ENCODE data around the gene CNOT11.
"Not testable (repeated sequence)": the region's sequence is repeated elsewhere in the genome, so short reads cannot be mapped to it uniquely, and the experiment has no call there.

CNOT11 gene

DNA sequence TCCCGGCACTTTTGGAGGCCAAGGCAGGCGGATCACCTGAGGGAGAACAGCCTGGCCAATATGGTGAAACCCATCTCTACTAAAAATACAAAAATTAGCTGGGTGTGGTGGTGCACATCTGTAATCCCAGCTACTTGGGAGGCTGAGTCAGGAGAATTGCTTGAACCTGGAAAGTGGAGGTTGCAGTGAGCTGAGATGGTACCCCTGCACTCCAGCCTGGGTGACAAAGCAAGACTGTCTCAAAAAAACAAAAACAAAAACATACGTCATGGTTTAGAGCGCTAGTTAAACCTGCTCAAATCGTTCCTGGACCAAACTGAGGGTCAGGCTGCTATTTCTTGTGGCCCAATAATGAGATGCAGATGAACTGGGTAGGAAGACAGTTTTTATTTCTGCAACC lies 7.2 kb upstream of the CNOT11 start:
- not testable (repeated sequence) for DNase-seq (ENCODE audit: low read depth, low spot score)

DNA sequence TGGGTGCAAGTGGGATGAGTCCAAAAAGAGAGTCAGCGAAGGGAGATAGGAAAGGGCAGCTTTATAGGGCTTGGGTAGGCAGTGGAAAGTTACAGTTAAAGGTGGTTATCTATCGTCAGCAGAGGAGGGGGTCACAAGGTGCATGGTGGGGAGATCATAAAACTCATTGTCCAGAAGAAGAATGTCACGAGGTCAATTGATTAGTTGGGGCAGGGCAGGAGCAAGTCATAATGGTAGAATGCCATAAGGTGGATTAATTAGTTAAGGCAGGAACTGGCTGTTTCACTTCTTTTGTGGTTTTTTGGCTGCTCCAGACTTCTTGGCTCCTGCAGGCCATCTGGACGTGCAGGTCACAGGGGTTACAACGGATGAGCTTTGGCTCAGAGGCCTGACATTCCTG lies 3.9 kb upstream of the CNOT11 start:
- DNase-seq (ENCODE audit: low read depth, low spot score) = not testable (repeated sequence)

DNA sequence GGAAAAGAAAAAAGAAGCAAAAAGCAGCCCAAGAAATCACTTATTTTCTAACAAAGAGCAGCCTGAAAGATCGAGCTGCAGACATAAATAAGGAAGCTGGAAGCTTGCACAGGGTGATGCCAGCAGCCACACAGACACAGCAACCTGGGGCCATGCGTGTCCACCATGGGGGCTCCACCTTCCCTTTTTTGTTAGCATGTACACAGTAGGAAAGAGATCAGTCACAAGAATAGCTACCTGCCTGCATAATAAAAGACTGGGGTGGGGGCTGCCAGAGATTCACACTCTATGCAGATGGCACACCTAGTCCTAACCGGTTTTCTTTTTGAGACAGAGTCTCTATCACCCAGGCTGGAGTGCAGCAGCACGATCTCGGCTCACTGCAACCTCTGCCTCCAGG lies 2.9 kb upstream of the CNOT11 start:
- DNase-seq (ENCODE audit: low read depth, low spot score) = no peak

DNA sequence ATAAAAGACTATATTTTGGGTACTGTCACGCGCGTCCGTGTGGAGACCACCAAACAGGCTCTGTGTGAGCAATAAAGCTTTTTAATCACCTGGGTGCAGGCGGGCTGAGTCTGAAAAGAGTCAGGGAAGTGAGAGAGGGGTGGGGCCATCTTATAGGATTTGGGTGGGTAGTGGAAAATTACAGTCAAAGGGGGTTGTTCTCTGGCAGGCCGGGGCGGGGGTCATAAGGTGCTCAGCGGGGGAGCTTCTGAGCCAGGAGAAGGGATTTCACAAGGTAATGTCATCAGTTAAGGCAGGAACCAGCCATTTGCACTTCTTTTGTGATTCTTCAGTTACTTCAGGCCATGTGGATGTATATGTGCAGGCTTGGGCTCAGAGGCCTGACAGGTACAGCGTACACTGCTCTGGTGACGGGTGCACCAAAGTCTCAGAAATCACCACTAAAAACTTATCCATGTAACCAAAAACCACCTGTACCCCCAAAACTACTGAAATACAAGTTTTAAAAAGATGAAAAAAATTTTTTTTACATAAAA lies 1.4 kb upstream of the CNOT11 start:
- DNase-seq (ENCODE audit: low read depth, low spot score) = not testable (repeated sequence)

DNA sequence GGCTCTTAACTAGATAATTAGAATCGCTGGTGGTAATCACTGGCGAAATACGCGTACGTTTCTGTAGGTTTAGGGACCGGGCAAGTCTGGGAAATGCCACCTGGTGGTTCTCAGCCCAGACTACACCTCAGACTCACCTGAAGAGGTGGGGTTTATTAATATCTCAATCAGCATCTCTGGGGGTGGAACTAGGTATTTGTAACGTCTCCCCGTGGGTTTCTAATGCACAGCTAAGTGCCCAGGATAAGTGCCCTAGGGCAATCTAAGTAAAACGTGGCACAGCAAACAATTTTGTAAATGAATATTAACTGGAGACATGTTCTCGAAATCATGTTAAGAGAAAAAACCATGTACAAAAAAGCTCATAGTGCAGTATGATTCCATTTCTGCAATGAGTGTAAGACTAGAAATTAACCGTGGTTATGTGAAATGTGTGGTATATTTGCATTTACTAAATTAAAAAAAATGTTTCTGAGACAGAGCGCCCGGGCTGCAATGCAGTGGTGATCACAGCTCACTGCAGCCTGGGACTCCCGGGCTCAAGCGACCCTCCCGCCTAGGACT lies 760 bp upstream of the CNOT11 start:
- no peak for DNase-seq (ENCODE audit: low read depth, low spot score)

DNA sequence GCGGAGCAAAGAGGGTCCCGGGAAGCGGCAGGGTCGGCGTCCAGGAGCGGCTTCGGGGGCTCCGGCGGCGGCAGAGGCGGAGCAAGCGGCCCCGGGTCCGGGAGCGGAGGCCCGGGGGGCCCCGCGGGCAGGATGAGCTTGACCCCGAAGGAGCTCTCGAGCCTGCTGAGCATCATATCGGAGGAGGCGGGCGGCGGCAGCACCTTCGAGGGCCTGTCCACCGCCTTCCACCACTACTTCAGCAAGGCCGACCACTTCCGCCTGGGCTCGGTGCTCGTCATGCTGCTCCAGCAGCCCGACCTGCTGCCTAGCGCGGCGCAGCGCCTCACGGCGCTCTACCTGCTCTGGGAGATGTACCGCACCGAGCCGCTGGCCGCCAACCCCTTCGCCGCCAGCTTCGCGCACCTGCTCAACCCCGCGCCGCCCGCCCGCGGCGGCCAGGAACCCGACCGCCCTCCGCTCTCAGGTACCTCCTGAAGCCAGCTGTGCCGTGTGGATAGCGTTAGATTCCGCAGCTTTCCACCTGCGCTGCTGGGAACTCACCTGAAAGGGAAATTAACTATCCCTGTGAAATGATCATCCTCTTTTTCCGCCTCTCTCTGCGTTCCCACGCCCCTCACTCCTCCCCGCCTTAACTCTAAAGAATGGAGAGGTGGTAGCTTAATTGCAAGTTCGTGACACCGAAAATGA lies 472 bp downstream of the CNOT11 start:
- DNase-seq (ENCODE audit: low read depth, low spot score) = peak; percentile 55

DNA sequence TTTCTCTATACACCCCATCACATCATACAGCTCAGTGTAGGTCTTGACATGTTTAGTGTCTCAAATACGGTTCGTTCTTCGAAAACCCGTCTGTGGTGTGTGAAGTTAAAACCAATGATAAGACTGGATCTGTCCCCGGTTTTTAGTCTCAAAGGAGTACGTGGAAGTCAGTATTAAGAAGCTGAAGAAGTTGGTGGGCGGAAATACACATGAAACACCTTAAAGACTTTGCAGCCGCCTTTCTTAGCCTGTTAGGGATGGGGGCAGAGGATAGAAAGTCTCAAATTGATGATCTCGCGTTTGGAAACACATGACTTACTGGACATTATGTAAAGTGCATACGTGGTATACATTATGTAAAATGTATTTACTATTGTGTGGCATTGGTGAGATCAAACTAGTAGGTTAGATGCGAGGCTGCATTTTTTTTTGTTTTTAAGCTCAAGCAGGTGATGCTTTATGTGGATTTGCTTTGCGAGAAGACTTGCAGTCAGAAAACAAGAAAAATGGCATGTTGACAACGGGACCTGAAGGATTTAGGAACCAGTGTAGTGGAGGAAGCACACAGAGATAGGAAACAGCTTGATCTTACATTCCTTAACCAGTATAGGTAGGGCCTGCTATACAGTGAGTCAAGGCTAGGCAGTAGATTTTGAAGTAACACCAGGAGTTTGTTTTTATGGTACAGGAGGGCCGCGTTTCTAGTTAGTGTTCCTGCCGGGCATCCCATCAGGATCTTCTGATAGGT lies 1.2 kb downstream of the CNOT11 start:
- no peak for DNase-seq (ENCODE audit: low read depth, low spot score)

DNA sequence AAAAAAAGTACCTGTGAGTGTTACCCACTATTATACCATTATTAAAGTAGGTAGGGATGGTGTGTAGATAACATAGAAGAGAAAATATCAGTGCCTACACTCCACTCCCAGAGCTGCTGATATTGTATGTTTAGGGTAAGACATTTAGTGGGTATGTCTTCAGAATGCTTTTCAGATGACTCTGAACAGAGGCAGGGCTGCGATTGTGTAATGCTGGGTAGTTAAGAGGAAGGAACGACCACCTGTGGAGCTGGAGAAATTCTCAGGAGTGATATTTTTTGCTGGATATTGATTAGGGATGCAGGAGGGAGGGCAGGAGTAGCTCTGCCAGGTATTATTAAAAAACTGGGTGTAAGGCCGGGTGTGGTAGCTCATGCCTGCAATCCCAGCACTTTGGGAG lies 2.8 kb downstream of the CNOT11 start:
- DNase-seq (ENCODE audit: low read depth, low spot score) = no peak

DNA sequence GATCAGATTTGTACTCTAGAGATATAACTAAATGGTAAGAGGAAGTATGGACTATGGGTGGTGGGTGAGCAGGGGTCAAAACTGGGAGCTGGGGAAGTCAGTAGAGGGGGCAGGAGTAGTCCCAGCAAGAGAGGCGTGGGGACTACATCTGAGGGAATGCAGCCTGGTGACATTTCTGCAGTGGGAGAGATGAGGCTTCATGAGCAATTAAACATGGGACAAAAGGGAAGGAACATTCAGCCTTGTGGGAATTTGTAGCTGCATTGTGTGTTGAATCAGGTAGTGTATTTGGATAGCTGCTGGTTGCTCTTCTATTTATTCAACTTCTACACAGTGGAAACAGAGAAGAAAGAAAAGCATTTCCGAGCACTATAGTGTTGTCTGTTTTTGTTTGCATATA lies 3.6 kb downstream of the CNOT11 start:
- DNase-seq (ENCODE audit: low read depth, low spot score) = no peak

DNA sequence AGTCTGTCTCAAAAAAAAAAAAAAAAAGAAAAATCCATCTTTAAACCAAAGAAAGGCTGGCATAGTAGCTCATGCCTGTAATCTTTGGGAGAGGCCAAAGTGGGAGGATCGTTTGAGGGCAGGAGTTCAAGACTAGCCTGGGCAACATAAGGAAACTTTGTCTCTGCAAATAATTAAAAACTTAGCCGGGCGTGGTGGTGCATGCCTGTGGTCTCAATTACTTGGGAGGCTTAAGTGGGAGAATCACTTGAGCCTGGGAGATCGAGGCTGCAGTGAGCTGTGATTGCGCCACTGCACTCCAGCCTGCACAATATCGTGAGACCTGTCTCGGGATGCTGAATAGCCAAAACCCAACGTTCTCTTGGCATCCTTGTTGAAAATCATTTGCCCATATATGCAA lies 6.1 kb downstream of the CNOT11 start:
- no peak for DNase-seq (ENCODE audit: low read depth, low spot score)

DNA sequence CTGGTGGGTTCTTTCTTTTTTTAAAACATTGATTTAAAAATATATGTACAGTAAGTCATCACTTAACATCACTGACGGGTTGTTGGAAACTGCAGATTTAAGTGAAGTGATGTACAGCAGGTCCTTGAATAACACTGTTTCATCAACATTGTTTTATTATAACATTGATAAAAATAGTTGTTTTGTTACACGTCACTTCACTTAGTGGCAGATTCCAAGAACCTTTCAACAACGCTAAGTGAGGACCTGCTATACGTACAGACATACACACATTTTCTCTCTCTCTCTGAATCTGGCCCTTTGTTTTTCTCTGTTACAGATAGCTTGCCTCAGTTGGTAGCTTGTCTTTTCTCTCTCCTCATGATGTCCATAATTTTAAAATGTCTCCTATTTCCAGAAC lies 9.5 kb downstream of the CNOT11 start:
- no peak for DNase-seq (ENCODE audit: low read depth, low spot score)

DNA sequence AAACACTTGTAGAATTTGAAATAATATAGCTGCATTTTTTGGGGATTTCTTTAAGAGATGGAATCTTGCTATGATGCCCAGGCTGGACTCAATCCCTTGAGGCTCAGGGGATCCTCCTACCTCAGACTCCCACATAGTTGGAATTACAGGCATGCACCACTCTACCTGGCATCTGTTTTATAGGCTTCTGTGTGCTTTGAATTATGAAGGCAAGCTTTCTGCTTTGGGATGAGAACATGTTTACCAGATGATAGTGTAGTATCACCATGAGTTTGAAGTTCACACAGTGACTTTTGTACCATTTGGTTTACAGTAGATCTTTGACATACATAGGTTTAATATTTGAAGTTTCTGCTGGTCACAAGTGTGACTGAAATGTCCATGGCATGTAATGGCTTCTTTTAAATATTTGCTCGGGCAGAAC lies 10.7 kb downstream of the CNOT11 start:
- DNase-seq (ENCODE audit: low read depth, low spot score) = no peak

DNA sequence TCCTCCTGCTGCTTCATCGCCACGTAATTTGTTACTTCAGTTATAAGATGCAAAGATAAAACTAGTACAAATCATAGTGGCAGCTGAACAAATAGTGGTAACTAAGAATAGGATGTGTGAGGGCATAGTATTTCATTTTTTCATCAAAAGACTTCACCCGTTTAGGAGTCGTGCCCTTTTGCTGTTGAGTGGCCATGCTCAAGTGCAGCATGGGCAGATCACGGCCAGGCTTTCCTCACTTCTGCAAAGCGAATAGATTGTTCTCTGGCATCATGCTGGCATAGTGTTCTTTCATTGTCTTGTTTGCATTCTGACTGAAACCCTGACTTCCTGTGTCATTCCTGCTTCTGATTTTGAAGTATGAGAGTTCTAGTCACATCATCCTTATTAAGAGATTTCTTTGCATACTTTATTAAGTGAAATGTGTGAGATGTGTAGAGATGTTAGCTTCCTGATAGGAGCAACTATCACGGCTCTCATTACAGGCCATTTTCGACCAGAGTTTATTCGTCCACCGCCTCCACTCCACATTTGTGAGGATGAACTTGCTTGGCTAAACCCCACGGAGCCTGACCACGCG lies 11.8 kb downstream of the CNOT11 start:
- no peak for DNase-seq (ENCODE audit: low read depth, low spot score)

DNA sequence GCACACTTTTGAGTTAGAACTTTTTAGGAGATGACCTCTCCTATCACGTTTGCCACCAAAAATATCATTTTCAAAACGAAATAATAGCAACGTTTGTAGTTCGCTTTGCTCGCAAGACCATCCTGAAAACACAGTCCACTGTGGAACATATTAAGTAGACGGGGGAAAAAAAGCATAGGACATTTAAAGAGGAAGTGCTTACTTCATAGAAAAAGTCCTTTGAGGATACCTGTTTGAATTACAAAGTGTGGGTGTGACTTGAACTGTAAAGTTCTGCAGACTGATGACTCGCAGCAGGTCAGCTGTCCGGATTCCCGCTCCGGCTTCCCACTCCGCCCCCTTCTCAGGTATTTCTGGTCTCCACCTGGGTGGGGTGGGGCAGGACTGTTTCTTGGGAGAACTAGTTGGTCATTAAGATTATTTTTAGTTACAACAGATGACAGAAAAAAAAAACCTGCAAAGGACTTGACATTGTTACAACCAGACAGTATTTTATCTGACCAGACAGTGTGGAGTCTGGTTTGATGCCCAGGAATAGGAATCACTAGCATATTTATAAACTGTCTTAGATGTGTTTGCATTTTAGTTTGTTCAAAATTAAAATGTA lies 13.3 kb downstream of the CNOT11 start:
- DNase-seq (ENCODE audit: low read depth, low spot score) = no peak

DNA sequence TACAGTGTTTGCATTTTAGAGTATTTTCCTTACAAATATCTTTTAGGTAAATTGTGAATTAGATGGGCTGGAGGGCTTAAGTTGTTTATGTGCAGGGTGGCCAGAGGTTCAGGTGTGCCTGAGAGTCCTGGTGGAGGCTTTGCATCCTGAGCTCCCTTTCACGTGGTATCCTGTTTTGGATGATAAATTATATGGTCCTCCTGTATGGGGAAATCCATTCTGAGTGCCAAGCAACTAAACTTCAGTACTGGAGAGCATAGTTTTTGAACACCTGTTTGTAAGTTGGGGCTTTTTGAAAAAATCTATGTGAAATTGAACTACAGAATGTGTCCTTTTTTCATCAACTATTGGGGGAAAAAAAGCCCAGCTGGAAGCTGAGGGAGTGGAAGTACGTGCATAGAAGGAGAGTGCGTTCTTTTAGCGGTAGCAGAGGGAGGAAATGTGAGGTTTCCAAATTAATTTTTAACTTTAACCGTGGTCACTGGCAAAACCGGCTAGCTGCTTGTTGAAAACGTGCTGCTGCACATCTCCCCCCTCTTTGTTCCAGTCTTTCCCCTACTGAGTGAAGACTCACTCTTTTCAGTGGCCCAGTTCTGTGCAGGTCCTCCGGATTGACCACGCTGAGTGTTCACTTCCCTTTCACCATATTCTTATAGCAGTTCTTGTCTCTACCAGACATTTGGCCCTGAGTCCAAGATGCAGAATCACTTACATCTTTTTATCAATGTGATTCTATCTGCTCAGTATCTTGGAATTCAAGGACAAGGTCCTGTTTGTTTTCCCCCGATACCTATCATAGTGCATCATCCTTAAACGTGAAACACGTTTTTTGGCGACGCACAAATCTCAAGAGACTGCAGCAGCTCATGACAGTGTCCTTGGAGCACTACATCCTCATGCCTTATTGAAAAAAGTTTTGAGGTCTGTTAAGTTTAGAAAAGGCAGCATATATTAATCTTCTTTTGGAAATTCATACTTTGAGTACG lies 15.3 kb downstream of the CNOT11 start:
- no peak for DNase-seq (ENCODE audit: low read depth, low spot score)

DNA sequence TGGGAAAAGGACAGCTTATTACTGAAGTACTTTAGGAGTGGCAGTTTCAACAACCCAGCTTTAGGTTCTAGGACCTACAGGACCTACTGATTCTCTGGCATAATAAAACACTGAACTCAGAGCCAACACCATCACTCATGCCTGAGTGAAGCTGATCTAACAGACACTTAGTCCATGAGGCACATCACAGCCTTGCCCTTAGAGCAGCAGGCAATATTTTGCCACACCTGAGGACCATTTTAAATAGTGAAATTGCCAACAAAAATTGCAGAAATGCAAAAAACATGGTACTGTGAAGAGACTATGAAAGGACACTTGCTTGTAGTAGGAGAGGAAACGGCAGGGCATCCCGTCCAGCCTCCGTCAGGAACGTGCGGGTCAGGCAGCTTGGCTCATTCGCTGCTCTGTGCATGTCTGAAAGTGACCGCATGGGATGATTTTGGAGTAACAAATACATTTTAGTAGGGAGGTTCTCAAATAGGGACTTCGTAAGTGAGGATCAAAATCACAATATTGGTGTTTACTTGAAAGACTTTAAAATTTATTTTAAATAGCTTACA lies 18.1 kb downstream of the CNOT11 start:
- no peak for DNase-seq (ENCODE audit: low read depth, low spot score)

DNA sequence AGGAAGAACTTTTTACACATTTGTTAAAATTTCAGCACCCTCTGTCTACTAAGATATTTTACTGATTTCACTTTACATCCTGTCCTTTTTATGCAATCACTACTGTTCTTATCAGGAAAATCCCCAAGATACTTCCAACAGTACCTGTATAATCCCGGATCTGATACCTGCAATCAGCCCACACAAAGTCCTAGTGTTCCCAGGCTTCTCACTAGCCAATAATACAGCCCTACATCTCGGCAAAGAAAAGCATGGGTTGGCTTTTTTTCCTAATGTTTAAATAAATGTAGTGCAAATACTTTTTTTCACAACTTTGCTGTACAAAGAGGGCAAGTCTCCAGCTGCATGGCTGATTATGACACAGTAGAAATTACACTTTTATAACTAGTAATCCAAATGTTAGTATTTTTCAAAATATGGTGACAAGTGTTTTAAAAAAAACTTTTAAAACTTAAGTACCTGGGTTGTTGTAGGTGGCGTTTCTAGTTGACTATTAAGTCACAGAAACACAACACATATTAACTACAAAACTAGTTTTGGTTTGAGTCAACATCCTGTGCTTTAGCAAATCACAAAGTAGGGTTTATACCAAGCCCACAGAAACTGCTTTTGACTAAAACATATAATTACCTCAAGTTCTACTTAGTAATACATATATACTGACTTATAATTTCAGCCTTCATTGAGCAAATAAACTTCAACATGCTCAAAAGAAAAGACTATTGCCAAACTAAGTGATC lies 19.5 kb downstream of the CNOT11 start:
- no peak for DNase-seq (ENCODE audit: low read depth, low spot score)

DNA sequence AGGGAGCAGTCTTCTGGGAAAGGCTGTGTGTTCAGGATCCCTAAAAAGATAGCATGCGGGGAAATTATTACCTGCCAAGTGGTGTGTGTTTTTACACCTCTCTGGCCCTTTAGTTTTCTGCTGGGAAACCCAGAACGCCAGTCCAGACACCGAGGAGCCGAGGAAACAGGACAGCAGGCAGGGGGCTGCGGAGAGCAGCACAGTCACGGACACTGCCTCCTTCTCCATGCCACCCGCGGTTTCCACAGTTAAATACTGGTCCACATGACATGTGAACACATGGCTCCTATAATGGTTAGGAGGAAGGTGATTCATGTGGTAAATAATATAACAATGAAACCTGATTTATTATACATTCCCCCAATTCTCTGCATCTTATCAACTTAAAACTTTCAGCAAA lies 20.4 kb downstream of the CNOT11 start:
- DNase-seq (ENCODE audit: low read depth, low spot score) = no peak

DNA sequence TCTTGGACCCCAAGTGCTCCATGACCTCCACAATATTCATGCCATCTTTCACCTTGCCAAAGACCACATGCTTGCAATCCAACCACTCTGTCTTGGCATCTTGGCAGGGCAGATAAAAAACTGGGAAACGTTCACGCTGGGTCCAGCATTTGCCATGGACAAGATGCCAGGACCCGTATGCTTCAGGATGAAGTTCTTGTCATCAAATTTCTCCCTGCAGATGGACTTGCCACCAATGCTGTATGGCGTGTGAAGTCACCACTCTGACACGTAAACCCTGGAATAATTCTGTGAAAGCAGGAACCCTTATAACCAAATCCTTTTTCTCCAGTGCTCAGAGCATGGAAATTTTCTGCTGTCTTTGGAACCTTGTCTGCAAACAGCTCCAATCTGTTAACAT lies 21.5 kb downstream of the CNOT11 start:
- no peak for DNase-seq (ENCODE audit: low read depth, low spot score)

DNA sequence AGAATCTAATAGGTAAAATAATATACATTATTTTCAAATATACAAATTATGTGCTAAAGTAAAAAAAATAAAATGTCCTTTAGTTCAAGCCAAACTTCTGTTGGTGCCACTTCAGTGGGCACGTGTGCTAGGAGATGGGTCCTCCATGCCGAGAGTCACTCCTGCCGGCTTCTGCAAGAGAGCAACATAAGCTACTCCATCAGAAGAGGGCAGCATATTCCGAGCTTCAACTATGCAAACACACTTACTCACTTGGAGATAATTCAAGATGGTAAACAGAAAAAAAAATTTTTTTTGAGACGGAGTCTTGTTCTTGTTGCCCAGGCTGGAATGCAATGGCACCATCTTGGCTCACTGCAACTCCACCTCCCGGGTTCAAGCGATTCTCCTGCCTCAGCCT lies 24.4 kb downstream of the CNOT11 start:
- DNase-seq (ENCODE audit: low read depth, low spot score) = no peak

Measured in activated CD4-positive, CD25-positive, alpha-beta regulatory T cell treated with anti-CD3 and anti-CD28 coated beads, Interleukin-2, amount 50 U/mL, for 16 hours (primary cell).